A549 treated with CpdA at 1 μM for 4 hours (cell line): ENCODE measurements around the gene RASAL2. TPM values are rescaled to one million over a fixed set of nuclear protein-coding genes. Genes with fewer than 3 reads are reported as not detected.

ENCODE experiments used
- total RNA-seq: library from RNA; stranded (reverse); fragments of 200-300 nt; extraction: Qiagen RNA extraction; gene quantifications from 5 replicates; pipeline ENCODE4 v1.2.3, GENCODE V29; 2022; ENCODE audit warnings: low read depth

RASAL2 gene
- total RNA-seq: 16.2 to 24.4 TPM (median 19.1 TPM) in 5 replicates

DNA sequence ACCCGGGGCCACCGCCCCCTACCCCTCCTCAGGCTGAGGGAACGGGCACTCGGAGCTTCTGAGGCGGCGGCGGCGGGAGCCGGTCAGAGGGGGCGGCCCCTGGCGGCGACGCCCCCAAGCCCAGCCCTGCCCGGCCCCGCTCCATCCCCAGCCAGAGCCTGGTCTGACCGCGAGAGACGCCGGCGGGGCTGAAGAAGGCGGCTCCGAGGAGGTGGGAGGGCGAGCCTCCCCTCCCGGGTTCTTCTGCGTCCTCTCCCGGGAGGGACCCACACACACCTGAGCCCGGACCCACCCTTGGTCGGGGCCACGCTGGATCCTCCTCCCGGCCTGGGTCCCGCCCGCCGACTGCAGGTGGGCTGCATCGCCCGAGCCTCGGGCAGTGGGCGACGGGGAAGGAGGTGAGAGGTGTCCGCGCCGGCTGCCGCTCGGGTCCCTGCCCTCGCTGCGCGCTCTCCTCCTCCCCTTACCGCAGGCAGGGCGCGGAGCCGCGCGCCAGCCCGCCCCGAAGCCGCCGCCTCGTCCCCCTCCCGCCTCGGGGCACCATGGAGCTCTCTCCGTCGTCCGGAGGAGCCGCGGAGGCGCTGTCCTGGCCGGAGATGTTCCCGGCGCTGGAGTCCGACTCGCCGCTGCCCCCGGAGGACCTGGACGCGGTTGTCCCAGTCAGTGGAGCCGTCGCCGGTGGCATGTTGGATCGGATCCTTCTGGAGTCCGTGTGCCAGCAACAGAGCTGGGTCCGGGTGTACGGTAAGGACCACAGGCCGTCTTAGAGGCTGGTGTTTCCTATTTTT is at the start of gene RASAL2:
RASAL2 (plus strand) TSS at position 154 of the 788 bp plus-strand sequence; CDS start at position 543, 389 bp downstream.

DNA sequence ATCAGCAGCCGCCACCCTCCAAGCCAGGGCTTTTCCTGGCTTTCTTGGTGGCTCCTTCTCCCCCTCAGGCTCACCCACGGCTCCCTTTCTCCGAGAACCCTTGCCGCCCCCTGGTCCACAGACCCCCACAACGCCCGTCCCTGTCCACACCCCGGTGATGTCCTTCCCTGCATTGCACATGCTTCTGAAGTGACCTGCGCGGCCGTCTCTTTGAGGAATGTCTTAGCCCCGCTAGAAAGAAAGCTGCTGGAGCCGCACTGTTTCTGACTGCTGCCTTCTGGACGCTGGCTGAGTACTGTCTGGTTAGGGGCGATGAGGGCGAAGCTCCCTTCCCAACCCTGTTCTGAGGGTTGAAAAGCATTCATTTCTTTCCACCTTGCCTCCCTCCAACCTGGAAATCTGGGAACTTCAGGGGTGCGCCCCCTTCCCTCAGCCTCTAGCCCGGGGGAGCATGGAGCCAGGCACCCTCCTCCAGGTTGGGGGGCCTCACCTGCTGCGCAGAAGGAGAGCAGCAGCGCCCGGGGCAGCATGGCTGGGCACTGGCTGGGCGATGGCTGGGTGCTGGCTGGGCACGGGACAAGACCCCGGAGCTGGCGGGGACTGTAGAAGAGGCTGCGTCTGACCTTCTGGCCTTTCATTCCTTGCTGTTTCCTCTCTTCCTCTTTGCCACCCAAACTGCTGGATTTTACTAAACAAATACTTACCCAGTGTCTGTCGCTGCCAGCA is 402.7 kb downstream of the RASAL2 start, which contains the start of gene CLEC20A:
CLEC20A (minus strand) TSS at position 555 of the 726 bp plus-strand sequence; CDS start at position 530, 25 bp downstream.

DNA sequence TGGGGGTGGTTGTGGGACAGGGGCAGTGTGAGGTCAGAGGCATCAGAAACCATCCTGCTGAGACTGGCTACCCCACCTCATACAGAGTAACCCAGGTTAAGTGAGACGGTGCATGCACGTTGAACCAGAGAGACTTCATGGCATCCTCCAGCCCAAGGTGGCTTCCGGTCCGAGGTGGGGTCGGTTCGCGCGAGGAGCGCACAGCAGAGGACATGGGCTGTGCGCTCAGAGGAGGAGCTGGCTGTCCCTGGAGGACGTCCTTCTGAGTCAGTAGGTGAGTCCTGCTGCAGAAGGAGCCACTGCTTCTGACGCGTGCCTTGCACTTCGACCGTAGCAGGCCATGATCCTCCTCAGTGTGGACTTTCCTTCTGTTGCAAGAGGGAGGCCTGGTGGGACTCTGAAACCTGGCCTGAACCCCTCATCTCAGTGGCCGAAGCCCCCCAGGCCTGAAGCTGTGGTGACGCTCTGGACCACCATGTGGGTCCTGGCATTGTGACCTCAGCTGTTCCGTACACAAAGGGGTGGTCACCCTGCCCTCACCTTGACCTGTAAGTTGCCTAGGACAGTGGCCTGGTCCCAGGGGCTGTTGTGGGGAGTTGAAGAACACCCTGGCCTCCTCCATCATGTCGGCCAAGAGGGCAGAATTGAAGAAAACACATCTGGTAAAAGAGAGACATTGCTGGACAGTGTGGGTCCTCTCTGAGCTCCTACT is 418.8 kb downstream of the RASAL2 start, which contains the start of gene TEX35:
TEX35 (plus strand) TSS at position 544 of the 712 bp plus-strand sequence; CDS start at position 624, 80 bp downstream.

Other genes with a start within 250 kb of the RASAL2 start
- gene SEC16B, start 124.0 kb upstream of the RASAL2 start, total RNA-seq: 0.72 to 1.3 TPM (median 0.98 TPM) in 5 replicates